ENCODE measurements around the gene A1CF. TPM values are rescaled to one million over a fixed set of nuclear protein-coding genes. Genes with fewer than 3 reads are reported as not detected.
"Not testable (repeated sequence)": the region's sequence is repeated elsewhere in the genome, so short reads cannot be mapped to it uniquely, and the experiment has no call there.

Gene A1CF
- total and polyA plus RNA-seq, 2 of the 8 experiments (the other 6 are each of a cell fraction or from before 2014, with no cell fraction given) = not detected

- H3K36me3 ChIP-seq (ENCODE audit: control insufficient read depth in 2 of 4, insufficient read depth in 4 of 4, low read length in 3 of 4) = no peaks in the 10 kb centered on the region
- WGBS, 2 experiments (ENCODE audit: extremely low coverage in 1 of 2, insufficient coverage in 1 of 2, insufficient read length in 1 of 2, insufficient replicate concordance in 2 of 2, low coverage in 1 of 2, low lambda C conversion rate in 2 of 2, missing lambda C conversion rate in 1 of 2) = 72% methylated on average over 2 of the region's 2 CpGs; no CpG with 5 or more reads in 1 of the 2 experiments
- H2AFZ ChIP-seq (ENCODE audit: low read length) = no peak overlapping the region
Measured at GRCh38 chr10:50882540-50882983, 2.9 kb downstream of the A1CF start.

GRCh38 chr10:50881046-50881445, 4.4 kb downstream of the A1CF start:
- H3K56ac ChIP-seq (replicated peaks; ENCODE audit: insufficient read length, low read depth, low read length); H3K79me2 ChIP-seq (ENCODE audit: control insufficient read depth in 1 of 2, insufficient read depth in 2 of 2, low read length in 2 of 2); H3K4me2 ChIP-seq (ENCODE audit: insufficient read depth in 1 of 2, low read depth in 2 of 2, low read length in 2 of 2); H3K27ac ChIP-seq (ENCODE audit: low read depth, low read length); H2BK12ac ChIP-seq (ENCODE audit: low read depth, low read length); H2BK5ac ChIP-seq (ENCODE audit: low read depth, low read length); H4K20me1 ChIP-seq (replicated peaks in 1 of 2; ENCODE audit: control insufficient read depth in 1 of 2, insufficient read depth in 2 of 2, low read length in 2 of 2); H3K4ac ChIP-seq (replicated peaks; ENCODE audit: insufficient read length, low read depth, low read length); H3K4me1 ChIP-seq (replicated peaks in 1 of 4; ENCODE audit: control insufficient read depth in 3 of 4, insufficient read depth in 4 of 4, low read length in 3 of 4); H2AFZ ChIP-seq (ENCODE audit: low read length); H3K18ac ChIP-seq (ENCODE audit: extremely low read depth, low read length); H3K36me3 ChIP-seq (ENCODE audit: control insufficient read depth in 2 of 4, insufficient read depth in 4 of 4, low read length in 3 of 4); H2BK120ac ChIP-seq (replicated peaks; ENCODE audit: low read depth, low read length); H3K9me3 ChIP-seq (ENCODE audit: insufficient read depth in 2 of 2, low read depth in 1 of 2, low read length in 1 of 2); H3K14ac ChIP-seq (ENCODE audit: insufficient read length); H3K79me1 ChIP-seq (ENCODE audit: low read depth, low read length); H3K4me3 ChIP-seq (ENCODE audit: extremely low read depth in 1 of 4, insufficient read depth in 2 of 4, low read depth in 3 of 4, low read length in 4 of 4); CTCF ChIA-PET (ENCODE audit: partially characterized antibody); H3K23me2 ChIP-seq (ENCODE audit: low read depth, low read length); H3K9ac ChIP-seq (replicated peaks in 1 of 4; ENCODE audit: extremely low read depth in 1 of 4, low read depth in 3 of 4, low read length in 3 of 4); FAIRE-seq; H2BK20ac ChIP-seq (ENCODE audit: low read length); DNase-seq (ENCODE audit: low read depth in 1 of 2, low spot score in 2 of 2); H4K5ac ChIP-seq (ENCODE audit: insufficient read length, low read depth, low read length); H3K27me3 ChIP-seq (replicated peaks in 1 of 4; ENCODE audit: control insufficient read depth in 3 of 4, extremely low read depth in 1 of 4, insufficient read depth in 3 of 4, low read length in 3 of 4); H4K8ac ChIP-seq (ENCODE audit: extremely low read depth, insufficient read depth, low read length); H4K91ac ChIP-seq (replicated peaks; ENCODE audit: insufficient read length, low read length); H2BK15ac ChIP-seq (ENCODE audit: low read length); H3K23ac ChIP-seq (ENCODE audit: insufficient read length); H2AK5ac ChIP-seq (ENCODE audit: low read depth, low read length): not testable (repeated sequence)
- 92% methylated on average over 10 of the region's 10 CpGs; no CpG with 5 or more reads in 1 of the 2 experiments for WGBS, 2 experiments (ENCODE audit: extremely low coverage in 1 of 2, insufficient coverage in 1 of 2, insufficient read length in 1 of 2, insufficient replicate concordance in 2 of 2, low coverage in 1 of 2, low lambda C conversion rate in 2 of 2, missing lambda C conversion rate in 1 of 2)
- POLR2A ChIA-PET (ENCODE audit: partially characterized antibody) = interaction anchor here (0.6 kb wide), 1 partner anchor 76 kb away, joined by 3 read pairs; no protein-coding TSS in a partner anchor

More at GRCh38 chr10:50882540-50882983, 2.9 kb downstream of the A1CF start:
- Histone ChIP-seq H4K91ac (replicated peaks; ENCODE audit: insufficient read length, low read length) (no peak overlapping the region), H2BK15ac (ENCODE audit: low read length) (no peak overlapping the region), H2AK5ac (ENCODE audit: low read depth, low read length) (no peak overlapping the region), H4K8ac (ENCODE audit: extremely low read depth, insufficient read depth, low read length) (no peak overlapping the region), H4K20me1 (replicated peaks in 1 of 2; ENCODE audit: control insufficient read depth in 1 of 2, insufficient read depth in 2 of 2, low read length in 2 of 2) (no peaks in the 10 kb centered on the region), H3K23ac (ENCODE audit: insufficient read length) (no peak overlapping the region), H3K27me3 (replicated peaks in 1 of 4; ENCODE audit: control insufficient read depth in 3 of 4, extremely low read depth in 1 of 4, insufficient read depth in 3 of 4, low read length in 3 of 4) (no peaks in the 10 kb centered on the region), H3K27ac (ENCODE audit: low read depth, low read length) (no peak overlapping the region), H3K79me1 (ENCODE audit: low read depth, low read length) (no peaks in the 10 kb centered on the region), H3K9ac (replicated peaks in 1 of 4; ENCODE audit: extremely low read depth in 1 of 4, low read depth in 3 of 4, low read length in 3 of 4) (no peak overlapping the region), H4K5ac (ENCODE audit: insufficient read length, low read depth, low read length) (no peak overlapping the region), H2BK12ac (ENCODE audit: low read depth, low read length) (no peak overlapping the region), H3K4me1 (replicated peaks in 1 of 4; ENCODE audit: control insufficient read depth in 3 of 4, insufficient read depth in 4 of 4, low read length in 3 of 4) (no peaks in the 10 kb centered on the region), H3K9me3 (ENCODE audit: insufficient read depth in 2 of 2, low read depth in 1 of 2, low read length in 1 of 2) (no peaks in the 10 kb centered on the region), H3K79me2 (ENCODE audit: control insufficient read depth in 1 of 2, insufficient read depth in 2 of 2, low read length in 2 of 2) (no peaks in the 10 kb centered on the region), H2BK120ac (replicated peaks; ENCODE audit: low read depth, low read length) (no peak overlapping the region), H3K56ac (replicated peaks; ENCODE audit: insufficient read length, low read depth, low read length) (no peak overlapping the region), H2BK5ac (ENCODE audit: low read depth, low read length) (no peak overlapping the region), H3K18ac (ENCODE audit: extremely low read depth, low read length) (no peak overlapping the region), H3K14ac (ENCODE audit: insufficient read length) (no peak overlapping the region), H3K4me3 (ENCODE audit: extremely low read depth in 1 of 4, insufficient read depth in 2 of 4, low read depth in 3 of 4, low read length in 4 of 4) (no peak overlapping the region), H3K4me2 (ENCODE audit: insufficient read depth in 1 of 2, low read depth in 2 of 2, low read length in 2 of 2) (no peak overlapping the region), H3K23me2 (ENCODE audit: low read depth, low read length) (no peaks in the 10 kb centered on the region), H2BK20ac (ENCODE audit: low read length) (no peak overlapping the region), H3K4ac (replicated peaks; ENCODE audit: insufficient read length, low read depth, low read length) (no peak overlapping the region)
- TF ChIP-seq GTF2F1 (IDR thresholded peaks at IDR 0.05; ENCODE audit: borderline replicate concordance, low read depth, low read length) (no peak), RXRA (IDR thresholded peaks at IDR 0.05; ENCODE audit: insufficient read depth, low read depth, low read length) (no peak), TAF7 (optimal IDR thresholded peaks at IDR 0.05; ENCODE audit: borderline replicate concordance, low read depth, low read length) (no peak)
- FAIRE-seq (no peak), DNase-seq (ENCODE audit: low read depth in 1 of 2, low spot score in 2 of 2) (no peak)
- POLR2A ChIA-PET (ENCODE audit: partially characterized antibody) = no interaction called here
- CTCF ChIA-PET (ENCODE audit: partially characterized antibody) = interaction anchor here (0.8 kb wide), 1 partner anchor 27 kb away, joined by 3 read pairs; no protein-coding TSS in a partner anchor
